Inflammatory macrophage treated with lipopolysaccharide for 4 hours (primary cell): ENCODE measurements around the gene UGT1A8.
"Not testable (repeated sequence)": the region's sequence is repeated elsewhere in the genome, so short reads cannot be mapped to it uniquely, and the experiment has no call there.

ENCODE experiments used
- DNase-seq: peaks from one replicate; pipeline ENCODE4 v3.0.0-alpha.2; 2020

The UGT1A8 gene

DNA sequence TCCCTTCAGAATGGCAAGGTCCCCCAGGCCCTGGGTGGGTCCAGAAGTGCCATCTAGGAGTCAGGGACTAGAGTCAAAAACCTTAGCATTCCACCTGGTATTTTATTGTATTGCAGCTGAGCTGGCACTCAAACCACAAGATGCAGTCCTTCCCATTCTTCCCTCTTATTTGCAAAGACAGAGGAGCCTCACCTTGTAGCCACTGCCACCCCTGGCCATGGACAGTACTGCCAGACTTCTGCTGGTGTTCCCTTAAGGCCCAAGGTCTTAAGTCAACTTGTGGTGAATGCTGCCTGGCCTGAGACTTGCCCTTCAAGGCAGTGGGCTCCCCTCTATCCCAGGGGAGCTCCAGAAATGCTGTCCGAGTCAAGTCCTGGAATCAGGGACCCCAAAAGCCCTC is 25.7 kb downstream of the UGT1A8 start:
- DNase-seq = no peak

DNA sequence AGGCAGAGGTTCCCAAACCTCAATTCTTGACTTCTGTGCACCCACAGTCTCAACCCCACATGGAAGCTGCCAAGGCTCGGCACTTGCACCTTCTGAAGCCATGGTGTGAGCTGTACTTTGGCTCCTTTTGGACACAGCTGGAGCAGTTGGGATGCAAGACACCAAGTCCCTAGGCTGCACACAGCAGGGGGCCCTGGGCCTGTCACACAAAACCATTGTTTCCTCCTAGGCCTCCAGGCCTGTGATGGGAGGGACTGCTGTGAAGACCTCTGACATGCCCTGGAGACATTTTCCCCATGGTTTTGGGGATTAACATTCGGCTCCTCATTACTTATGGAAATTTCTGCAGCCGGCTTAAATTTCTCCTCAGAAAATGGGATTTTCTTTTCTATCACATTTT is 28.6 kb downstream of the UGT1A8 start:
- DNase-seq = not testable (repeated sequence)

DNA sequence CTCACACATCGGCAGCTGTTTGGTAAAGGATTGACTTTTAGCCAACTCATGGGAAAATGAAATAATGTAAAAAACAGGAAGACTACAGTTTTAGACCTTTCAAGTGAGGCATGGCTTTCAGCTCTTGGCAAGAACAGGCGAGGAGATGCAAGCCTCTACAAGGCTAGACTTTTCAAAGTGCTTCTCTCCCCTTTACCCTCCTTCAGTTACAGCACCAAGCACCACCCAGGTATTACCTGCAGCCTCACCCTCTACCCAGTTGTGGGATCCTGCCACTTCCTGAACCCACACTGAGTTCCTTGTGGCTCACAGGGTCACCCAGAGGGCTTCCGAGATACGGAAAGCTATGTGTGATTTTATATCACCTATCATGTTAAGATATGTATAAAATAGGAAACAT is 33.5 kb downstream of the UGT1A8 start:
- no peak for DNase-seq

DNA sequence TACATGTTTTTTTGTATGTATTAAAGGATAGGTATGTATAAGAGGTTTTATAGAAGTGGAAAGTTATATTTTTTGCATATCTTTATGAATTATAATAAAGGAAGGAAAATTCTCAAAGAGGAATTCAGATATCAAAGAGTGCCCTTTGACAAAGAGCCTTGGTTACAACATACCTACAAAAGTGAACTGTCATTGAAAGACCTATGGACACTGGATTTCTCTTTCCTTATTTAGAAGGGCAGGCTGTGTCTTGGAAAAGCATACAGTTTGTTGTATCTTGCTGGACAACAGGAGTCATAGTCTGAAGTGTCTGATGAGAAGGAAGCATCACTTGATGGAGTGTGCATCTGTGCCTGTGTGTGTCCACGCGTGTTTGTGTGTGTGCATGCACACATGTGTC is 34.0 kb downstream of the UGT1A8 start:
- no peak for DNase-seq

DNA sequence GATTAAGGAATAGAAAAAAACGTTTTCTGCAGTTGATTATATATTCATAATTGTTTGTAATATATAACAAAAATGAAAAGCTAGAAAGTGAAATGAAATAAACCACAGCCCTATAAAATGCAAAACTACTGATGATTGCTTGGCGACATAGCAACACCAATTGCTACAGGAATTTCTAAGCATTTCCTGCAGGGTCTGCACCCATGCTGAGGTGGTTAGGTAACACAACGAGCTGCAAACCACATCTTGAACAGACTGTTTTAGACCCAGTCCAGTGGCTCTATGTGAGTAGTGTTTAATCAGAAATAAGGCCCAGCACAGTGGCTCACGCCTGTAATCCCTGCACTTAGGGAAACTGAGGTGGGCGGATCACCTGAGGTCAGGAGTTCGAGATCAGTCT is 37.1 kb downstream of the UGT1A8 start:
- DNase-seq = no peak

DNA sequence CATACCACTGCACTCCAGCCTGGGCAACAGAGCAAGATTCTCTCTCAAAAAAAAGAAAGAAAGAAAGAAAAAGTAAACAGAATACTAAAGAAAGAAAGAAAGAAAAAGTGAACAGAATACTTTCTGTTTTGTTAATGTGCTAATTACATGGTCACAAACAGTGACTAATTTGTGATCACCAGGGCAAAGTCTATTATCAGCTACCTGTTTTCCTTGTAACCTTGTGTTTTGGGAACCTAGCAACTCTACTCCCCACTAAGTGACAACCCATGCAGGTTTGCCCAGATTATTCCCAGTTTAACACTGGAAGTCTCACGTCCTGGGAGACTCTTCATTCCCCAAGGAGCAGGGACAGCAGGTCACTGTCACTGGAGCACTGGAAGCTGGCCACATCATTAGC is 37.6 kb downstream of the UGT1A8 start:
- no peak for DNase-seq

DNA sequence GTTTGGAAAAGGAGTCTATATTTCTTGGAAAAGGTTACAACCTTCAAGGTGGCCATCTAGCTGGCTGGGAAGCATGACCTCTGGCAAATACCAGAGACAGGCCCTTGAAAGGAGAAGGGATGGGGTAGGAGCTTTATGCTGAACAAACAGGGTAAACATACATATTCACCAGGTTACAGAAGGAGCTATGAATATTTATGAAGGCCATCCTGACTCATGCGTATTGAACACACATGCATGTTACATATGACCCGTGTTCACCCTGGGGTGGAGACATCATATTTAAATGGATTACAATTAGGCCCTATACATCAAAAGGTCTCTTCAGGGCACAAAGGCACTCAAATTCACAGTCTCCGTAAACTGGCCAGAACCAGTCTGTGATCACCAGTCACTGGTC is 38.5 kb downstream of the UGT1A8 start:
- DNase-seq = not testable (repeated sequence)

DNA sequence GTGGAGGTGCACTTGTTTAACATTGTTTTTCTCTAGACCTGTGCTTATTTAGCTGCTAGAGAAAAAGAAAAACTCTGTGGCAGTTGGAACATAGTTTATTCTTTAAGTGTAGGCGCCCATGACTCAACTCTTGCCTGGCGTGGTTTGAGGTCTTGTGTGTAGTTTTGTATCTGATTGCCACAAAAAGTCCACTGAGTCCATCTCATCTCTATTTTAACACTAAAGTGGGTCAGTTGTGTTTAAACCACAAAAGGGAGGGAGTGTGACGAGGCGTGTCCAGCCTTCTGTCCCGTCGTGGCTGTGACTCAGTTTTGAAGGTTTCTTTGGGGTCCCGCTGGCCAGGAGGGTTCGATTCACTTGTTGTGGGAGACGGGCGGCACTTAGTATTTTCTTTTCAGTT is 39.0 kb downstream of the UGT1A8 start:
- DNase-seq = no peak

DNA sequence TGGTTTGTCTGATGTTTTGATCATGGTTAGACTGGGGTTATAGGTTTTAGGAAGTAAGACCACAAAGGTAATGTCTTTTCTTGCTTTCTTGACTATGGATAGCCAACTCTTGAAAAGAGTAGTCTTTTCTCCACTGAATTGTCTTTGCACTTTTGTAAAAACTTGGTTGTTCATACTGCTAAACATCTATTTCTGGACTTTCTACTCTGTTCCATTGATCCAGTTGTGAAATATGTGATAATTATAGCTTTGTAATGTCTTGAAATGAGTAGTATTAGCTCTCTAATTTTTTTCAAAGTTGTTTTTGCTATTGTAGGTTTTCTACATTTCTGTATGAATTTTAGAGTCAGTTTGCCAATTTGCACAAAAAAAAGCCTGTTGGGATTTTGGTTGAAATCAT is 41.2 kb downstream of the UGT1A8 start:
- no peak for DNase-seq

DNA sequence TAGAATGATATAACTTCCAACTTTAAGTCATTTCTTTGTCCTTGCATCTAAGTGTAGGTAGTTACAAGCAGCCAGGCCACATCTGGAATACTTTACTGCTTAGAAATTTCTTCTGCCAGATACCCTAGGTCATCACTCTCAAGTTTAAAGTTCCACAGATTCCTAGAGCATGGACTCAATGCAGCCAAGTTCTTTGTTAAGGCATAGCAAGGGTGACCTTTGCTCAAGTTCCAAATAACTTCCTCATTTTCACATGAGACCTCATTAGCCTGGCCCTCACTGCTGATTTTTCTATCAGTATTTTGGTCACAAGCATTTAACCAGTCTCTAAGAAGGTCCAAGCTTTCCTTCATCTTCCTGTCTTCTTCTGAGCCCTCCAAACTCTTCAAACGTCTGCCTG is 46.5 kb downstream of the UGT1A8 start:
- DNase-seq = no peak

DNA sequence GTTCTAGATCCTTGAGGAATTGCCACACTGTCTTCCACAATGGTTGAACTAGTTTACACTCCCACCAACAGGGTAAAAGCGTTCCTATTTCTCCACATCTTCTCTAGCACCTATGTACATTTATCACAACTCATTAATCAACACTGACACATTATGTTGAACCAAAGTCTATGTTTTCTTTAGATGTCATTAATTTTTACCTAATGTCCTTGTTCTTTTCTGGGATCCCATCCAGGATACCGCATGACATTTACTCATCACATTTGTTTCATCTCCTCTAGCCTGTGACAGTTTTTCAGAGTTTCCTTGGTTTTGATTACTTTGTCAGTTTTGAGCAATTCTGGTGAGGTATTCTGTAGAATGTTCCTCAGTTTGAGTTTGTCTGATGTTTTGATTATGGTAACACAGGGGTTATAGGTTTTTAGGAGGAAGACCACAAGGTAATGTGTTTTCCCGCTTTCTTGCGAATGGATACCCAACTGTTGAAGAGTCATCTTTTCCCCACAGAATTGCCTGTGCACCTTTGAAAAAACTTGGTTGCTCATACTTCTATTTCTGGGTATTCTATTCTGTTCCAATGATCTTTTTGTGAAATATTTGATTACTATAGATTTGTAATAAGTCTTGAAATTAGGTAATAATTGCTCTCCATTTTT is 51.3 kb downstream of the UGT1A8 start:
- no peak for DNase-seq

DNA sequence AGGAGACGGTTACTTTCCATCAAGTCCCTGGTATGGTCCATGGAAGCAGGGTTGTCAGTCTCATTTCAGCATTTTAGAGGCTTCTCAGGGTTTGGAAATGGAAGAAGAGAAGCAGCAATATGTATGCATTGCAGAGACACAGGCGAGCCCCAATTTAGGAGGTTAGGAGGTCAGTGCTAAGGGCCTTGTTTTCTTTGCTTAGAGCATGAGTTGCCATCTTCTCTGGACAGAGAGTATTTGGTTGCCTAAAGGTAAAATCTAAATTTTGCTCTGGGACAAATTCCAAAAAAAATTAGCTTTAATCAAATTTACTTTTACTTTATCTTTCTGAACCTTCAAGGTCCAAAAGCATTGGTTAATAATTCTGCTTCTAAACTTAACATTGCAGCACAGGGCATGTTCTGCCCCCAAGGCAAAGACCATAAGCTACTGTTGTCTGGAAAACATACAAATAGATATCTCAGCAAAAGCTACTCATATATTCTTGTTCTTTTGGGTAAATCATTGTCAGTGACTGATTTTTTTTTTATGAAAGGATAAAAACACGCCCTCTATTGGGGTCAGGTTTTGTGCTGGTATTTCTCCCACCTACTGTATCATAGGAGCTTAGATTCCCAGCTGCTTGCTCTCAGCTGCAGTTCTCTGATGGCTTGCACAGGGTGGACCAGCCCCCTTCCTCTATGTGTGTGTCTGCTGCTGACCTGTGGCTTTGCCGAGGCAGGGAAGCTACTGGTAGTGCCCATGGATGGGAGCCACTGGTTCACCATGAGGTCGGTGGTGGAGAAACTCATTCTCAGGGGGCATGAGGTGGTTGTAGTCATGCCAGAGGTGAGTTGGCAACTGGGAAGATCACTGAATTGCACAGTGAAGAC is 54.1 kb downstream of the UGT1A8 start, which contains the start of gene UGT1A9:
Gene UGT1A9 (plus strand): TSS at position 609 of the 872 bp plus-strand sequence. CDS start 37 bp downstream, at position 646.
- no peak for DNase-seq

DNA sequence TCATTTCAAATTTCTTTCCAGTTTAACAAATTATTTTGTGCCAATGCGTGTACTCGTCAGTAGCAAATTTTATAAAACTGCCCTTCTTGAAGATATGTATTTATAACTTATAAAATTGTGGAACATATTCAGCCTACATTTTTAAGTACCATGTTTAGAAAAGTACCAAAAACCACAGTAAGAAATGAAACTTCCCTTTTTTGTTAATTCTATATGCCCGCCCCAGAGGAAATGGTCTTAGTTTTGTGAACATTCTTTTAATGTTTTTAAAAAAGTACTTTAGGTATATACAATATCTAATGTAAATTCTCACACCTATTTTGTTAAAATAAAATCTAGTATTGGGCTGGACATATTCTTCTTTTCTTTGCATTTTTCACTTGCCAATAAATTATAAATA is 55.5 kb downstream of the UGT1A8 start:
- DNase-seq = no peak

DNA sequence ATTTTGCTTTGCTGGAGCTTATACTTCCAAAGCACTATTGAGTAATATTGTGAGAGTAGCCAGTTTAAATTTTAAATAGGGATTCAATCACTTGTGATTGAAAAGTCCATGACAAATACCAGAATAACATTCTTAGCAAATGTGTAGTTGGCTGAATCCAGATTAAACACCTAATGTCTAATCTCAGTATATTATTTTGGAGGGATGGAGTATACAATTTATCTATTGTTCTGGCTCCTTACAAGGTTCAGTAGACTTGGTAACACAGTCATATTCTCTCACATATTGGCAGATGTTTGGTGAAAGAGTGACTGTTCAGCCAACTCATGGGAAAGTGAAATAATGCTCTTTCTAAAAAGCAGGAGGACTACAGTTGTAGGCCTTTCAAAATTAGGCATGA is 56.5 kb downstream of the UGT1A8 start:
- no peak for DNase-seq

DNA sequence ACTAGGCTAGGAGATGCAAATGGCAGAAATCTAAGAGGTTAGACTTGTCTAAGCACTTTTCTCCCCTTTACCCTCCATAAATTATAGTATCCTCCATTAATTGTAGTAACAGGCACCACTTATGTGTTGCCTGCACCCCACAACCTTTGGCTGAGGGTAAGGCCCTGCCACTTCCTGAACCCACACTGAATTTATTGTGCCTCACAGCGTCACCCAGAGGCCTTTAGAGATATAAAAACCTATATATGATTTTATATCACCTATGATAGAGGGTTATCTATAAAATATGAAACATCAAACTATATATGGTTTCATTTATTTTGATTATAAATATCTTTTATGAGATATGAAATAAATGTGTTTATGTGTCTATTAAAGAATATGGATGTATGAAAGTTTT is 56.9 kb downstream of the UGT1A8 start:
- DNase-seq = no peak

DNA sequence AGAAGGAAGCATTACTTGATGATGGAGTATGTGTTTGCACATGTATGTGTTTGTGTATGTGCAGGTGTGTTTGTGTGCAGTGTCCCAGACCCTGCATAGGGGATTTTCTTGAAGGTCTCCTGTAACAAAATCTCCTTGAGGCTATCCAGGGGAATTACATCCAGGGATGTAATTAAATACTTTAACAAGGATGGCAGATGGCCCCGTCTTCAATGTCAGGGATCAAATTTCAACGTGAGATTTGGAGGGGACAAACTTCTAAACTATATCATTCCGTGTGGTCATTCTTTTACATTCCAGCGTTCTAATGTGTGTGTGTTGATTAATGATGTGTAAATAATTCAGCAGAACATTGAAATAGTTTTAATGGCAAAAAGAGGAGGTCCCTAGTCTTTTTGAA is 57.6 kb downstream of the UGT1A8 start:
- no peak for DNase-seq

DNA sequence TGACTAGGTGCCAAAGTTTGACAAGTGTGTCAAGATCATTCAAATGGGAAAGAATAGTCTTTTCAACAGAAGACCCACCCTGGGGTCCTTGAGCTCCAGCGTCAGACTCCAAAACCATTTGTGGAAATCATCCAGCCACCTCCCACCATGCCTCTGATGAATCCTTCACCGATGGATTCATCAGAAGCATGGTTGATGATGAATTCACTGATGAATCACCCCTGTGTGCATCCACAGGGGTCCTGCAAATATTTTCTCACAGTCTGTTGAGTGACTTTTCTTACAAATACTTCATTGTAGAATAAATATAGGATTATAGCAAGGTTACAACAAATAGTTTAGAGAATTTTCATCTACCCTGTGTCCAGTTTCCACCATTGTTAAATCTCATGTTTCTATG is 58.6 kb downstream of the UGT1A8 start:
- DNase-seq = no peak

DNA sequence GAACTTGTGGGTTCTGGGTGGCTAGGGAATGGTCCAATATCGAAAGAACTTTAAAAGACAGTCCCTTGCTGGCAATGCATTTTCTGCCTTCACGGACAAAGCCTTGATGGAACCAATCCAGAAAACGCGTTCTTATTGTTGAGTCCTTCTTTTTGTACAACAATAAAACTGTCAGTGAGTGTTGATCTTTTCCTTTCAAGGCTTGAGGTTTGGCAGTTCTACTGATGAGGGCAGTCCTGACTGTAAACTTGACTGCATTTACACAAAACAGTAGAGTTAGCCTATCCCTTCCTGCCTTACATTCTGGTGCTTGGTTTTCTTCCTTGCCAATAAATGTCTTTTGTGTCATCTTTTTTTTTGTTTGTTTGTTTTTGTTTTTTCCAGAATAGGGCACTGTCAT is 61.8 kb downstream of the UGT1A8 start:
- no peak for DNase-seq

DNA sequence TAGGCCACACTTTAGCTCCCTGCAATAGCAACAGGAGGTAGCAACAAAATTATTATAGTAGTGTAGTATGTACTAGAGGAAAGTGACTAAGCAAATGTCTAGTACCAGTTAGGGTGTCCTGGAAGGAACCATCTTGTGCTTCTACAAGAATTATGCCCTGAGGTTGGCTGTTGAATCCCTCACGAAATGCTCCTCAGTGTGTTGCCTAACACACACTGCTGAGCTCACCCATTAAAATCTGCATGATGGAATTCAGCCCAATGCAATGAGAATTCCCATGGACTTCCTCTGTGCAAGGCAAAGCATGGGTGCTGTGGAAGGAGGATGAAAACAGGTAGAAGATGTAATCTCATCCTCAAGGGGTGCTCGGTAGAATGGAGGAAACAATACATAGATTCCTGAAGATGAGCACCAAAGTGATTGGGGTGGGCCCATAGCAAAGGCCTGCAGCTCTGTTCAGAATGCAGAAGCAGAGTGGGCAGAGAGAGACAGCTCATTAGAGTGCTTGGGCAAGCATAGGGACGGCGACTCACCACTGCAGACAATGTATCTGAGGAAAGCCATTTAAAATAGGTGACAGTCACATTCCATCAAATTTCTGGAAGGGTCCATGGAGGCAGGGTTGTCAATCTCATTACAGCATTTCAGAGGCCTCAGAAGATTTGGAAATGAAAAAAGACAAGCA is 63.1 kb downstream of the UGT1A8 start:
- DNase-seq = peak; percentile 36

DNA sequence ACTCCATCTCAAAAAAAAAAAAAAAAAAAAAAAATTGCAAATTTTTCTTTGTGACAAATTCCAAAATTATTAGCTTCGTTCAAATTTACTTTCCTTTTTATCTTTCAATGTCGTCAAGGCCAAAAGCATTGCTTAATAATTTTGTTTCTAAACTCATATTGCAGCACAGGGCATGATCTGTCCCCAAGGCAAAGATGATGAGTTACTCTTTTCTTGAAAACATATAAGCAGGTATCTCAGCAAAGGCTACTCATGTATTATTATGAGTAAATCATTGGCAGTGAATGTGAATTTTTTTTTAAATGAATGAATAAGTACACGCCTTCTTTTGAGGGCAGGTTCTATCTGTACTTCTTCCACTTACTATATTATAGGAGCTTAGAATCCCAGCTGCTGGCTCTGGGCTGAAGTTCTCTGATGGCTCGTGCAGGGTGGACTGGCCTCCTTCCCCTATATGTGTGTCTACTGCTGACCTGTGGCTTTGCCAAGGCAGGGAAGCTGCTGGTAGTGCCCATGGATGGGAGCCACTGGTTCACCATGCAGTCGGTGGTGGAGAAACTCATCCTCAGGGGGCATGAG is 64.2 kb downstream of the UGT1A8 start, which contains the start of gene UGT1A7:
Gene UGT1A7 (plus strand): TSS at position 381 of the 579 bp plus-strand sequence. CDS start 37 bp downstream, at position 418.
- no peak for DNase-seq

DNA sequence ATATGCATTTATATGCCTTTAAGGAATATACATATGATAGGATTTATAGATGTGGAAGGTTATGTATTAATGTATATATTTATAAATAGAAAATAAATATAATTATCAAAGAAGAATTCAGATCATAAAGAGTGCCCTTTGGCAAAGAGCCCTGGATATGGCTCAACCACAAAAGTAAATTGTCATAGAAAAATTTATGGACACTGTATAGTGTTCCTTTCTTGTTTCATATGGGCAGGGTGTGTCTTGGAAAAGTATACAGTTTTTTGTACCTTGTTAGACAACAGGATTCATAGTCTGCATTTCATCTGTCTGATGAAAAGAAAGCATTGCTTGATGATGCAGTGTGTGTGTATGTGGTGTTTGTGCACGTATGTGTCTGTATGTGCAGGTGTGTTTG is 67.2 kb downstream of the UGT1A8 start:
- DNase-seq = no peak

DNA sequence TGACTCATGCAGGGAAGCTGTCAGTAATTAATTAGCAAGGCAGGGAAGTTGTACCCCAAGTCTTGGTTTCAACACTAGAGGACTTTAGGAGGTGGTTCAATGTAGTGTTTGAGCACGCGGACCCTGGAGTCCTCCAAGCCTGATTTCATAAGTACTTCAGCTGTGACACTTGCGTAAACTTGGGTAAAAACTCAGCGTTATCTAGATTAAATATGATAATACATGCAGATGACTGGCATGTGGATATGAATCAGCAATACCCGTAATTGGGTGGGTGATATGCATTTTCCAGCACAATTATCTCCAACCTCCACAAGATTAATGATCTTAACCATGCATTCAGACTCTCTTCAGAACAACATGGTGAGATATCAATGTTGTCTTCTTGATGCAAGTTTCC is 69.5 kb downstream of the UGT1A8 start:
- DNase-seq = no peak

DNA sequence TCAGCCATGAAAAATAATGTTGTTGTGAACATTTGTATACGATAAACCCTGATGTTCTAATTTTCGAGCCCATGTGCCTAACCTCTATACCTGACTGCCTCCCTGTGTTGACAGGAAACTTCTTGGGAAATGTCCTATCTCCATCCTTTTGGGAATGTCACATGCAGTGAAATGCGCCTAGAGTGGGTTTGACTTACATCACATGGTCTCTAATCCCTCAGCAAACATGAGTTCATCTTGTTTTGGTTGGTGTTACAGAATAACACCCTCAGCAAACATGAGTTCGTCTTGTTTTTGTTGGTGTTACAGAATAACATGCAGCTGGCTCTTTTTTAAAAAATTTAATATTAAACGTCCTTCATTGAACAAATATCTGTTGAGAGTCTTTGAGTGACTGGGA is 70.9 kb downstream of the UGT1A8 start:
- DNase-seq = no peak
